CD4-positive, alpha-beta T cell treated with Interleukin-4 for 1 hour (primary cell): Measurements from ENCODE around the gene PRRX1.

ENCODE experiments used
- DNase-seq, 2 donors: peaks; one replicate each; pipeline ENCODE4 v3.0.0-alpha.2; 2020 to 2022

Gene PRRX1

GRCh38 chr1:170692866-170693575, 29.1 kb downstream of the PRRX1 start:
- no peak for DNase-seq

DNA sequence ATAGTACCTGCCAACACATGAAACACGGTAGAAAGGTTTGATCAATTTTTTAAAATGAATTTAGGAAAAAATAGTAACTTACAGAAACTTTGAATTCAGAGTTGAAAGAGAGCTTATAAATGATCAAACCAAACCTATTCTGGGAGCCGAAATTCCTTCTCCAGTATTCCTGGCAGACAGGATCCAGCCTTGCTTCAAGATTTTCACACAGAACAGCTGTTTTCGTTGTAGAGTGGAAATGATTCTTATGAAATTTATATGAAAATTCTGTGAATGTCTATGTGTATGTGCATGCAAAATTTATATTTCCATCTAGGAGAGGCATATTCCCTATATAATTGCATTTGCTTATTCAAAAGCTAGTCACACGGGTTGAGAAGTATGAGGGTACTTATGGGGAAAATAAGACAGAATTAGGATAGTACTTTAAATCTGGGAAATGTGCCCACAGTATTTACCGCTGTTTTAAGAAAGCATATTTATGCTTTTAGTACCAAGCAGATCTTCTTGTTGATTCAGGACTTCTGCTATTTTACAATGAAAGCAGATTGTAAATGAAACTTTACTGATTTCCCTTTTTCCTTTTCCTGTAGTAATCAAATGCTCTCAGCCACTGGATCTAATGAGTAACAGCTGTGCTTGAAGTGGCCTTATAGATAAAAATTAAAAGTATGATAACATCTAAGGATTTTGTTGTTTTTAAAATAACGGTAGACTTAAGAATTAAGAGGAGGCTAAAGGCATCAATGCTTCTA, 30.4 kb downstream of the PRRX1 start:
- DNase-seq: no peak

DNA sequence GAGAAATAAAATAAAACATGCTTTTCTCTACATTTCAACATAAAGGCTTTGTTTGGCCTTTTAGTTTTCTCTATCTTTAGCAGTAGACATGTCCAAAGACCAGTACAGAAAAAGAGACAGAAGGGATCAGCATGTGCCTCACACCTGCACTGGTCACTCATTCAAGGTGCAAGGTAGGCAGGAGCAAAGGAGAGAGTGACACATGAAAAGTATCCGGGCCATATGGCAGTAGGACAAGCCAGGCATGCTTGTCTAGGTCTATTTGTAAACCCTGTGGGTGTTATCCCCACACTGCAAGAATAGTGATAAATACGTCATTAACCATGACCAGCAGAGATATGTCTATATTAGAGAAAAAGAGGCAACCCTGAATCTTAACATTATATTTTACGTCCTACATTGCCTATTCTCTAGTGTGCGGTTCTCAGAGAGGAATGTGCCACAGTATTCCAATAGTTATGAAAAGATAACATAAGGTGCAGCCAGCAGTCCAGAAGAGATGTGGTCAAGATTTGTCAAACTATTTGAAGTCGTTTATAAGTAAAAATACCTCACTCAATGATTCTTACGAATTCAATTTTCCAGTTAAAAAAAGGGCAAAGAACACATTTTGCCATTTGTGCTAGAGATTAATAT, 32.1 kb downstream of the PRRX1 start:
- DNase-seq: no peak

- no peak for DNase-seq
Measured at GRCh38 chr1:170696591-170697290, 32.8 kb downstream of the PRRX1 start.

GRCh38 chr1:170697316-170697715, 33.4 kb downstream of the PRRX1 start:
- DNase-seq: no peak

DNA sequence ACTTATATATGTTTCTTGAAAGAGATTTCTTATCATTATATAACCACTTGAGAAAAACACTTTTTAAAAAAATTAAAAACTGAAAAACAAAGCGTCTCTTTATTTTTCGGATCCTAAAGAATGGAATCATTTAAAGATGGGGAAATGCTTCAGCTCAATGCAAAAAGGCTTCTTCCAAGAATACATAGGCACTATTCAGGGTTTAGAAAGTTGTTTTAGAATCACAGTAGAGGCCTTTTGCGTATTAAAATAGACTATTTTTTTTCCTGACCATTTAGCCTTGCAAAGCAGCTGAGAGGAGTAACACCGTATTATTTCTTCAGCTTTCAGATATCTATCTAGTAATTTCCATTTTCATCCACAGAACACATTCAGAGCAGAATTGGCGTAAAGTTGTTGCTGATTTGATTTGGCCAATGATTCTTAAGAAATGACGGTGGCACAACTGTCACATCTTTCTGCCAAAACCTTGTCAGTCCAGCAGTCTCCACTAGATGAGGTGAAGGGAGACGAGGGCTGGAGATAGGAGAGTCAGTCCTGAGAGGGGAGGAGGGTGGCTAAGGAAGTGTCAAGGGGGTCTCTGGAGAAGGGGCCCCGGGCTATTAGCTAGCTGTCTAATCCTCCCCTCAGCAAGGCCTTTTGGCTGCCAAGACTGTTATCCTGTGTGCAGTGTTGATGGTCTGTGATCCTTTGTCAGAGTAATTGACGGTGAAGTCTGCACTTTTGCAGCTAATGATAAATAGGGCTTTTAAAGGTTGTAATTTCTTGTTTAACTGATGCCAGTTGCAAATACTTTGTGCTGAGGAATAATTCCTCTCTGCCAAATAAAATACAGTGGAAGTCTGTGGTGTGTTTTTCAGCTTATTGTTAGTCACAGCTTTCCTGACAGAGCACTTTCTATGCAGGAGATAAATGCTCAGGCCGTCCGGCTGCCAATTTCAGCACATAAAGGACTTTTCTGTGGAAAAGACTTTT, 34.7 kb downstream of the PRRX1 start:
- no peak for DNase-seq

GRCh38 chr1:170699696-170700095, 35.8 kb downstream of the PRRX1 start:
- no peak for DNase-seq

DNA sequence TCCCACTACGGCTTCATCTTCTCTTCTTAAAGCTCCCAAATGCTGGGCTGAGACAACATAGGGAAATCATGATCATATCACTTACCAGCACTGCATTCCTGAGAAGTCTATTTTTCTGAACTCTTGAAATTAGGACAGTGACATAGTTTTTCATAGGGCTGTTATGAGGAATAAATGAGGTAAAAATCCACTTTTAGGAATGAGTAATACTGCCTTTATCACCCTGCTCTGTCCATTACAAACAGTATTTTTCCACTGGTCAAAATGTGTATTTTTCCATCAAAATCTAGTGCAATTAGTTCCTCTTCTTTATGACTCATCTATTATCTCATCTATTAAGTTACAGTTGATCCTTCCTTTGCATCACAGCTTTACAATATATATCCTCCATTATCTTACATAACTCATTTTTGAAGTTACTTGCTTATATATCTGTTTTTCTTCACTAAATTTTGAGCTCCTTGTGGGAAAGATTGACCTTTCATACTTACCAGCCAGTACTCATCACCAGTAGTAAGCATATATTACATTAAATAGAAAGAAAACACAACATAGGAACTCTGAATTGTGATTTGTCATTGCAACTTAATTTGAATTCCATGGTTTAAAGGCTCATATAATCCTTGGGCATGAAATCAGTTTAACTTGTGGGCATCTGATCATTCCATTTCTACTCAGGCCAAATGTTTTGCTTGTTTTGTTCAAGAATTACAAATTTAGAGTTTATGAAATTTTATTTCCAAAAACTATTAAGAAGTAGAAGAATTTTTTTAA, 37.1 kb downstream of the PRRX1 start:
- DNase-seq: no peak

GRCh38 chr1:170701962-170702361, 38.0 kb downstream of the PRRX1 start:
- DNase-seq: no peak

GRCh38 chr1:170703591-170703990, 39.7 kb downstream of the PRRX1 start:
- no peak for DNase-seq

DNA sequence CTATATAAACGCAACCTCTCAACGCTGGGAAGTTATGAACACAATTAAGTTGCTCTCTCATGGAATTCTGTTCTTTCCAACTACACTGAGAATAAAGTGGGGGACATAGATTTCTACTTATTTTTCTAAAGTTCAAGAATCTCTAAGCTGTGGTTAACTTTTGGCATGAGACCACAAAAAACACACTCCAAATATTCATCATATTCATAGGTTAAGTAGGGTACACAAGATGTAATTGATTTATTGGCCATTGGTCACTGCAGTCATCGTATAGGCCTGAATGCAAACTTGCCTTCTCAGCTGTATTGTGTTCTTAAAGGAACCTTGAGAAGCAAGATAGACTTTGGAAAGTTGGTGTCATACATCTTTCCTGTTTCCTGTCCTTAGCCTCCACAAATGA, 40.3 kb downstream of the PRRX1 start:
- DNase-seq: no peak

DNA sequence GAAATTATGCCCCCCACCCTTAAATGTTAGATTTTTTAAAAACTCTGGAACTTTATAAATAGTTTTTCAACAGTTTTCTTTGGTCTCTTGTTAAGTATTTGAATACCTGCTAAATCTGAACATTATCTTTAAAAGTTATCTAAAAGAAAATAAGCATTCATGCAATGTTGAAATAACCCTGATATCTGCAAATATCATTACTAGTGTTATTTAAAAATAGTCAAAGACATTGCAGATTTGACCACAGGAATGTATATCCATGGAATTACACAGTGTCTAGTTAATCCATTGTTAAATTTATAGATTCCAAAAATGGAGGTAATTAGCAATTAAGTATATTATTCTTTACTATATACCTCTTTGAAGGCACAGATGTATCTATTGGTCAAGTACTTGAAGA, 42.0 kb downstream of the PRRX1 start:
- DNase-seq: no peak

- no peak for DNase-seq
Measured at GRCh38 chr1:170707117-170707516, 43.2 kb downstream of the PRRX1 start.

- DNase-seq: no peak
Measured at GRCh38 chr1:170707959-170708655, 44.2 kb downstream of the PRRX1 start.

- no peak for DNase-seq
Measured at GRCh38 chr1:170711682-170712081, 47.8 kb downstream of the PRRX1 start.

- no peak for DNase-seq
Measured at GRCh38 chr1:170714163-170714562, 50.2 kb downstream of the PRRX1 start.

- DNase-seq: no peak
Measured at GRCh38 chr1:170714938-170715337, 51.0 kb downstream of the PRRX1 start.

DNA sequence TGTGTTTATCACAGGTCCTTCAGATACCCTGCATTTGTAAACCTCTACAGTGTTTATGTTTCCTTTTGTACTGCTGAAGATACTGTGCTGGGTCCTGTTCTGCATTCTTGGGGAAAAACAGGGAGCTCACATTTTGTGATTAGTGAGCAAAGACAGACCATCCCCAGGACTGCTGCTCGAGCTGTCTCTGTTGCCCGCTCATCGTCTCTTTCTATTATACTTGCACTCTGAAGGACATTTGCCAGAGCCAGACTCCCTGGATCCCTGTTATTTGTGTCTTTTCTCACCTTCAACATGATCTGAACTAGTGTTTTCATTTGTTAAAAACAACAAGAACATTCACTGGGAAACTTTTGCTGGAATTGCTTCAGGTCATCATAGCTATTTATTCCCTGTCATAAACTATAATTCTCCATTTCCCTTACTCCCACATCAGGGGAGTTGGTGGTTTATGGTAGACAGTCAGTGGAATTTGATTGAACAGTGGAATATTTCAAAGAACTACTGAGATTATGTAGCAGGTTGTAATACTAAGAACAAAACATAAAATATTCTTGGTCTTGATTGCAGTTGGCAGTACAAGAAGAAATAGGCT, 53.0 kb downstream of the PRRX1 start:
- no peak for DNase-seq

DNA sequence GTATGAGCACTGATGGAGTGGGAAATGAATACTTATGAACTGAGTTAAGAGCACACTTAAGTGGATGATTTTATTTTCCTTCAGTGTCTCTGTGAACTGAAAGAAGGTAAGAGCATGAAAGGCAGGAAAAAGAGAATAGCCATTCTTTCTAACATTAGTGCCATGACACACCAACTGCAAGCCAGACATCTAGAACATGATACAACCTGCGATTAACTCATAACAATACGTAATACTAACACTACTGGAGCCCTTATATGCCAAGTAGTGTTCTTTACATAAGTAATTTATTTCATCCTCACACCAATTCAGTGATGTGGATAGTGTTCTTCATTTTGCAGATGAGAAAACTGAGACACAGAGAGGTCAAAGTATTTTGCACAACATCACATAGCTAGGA, 56.7 kb downstream of the PRRX1 start:
- DNase-seq: no peak

DNA sequence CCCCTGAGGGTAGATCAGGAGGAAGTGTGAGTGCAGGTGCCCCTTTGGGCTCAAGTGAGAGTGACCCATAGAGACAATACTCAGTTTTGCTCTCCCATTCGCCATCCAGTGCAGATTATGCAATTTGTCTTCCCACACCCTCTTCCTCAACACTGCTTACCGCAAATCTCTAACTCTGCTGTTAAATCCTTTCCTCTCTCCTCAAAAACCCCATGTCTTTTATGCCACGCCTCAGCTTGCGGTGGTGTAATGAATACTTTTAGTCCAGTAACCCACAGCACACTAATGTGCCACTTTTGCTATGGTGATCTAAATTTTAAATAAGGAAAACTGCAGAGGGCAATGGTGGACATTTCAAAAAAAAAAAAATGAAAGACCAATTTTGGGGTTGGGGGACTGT, 57.7 kb downstream of the PRRX1 start:
- no peak for DNase-seq
